Panc1 (cell line): ENCODE results near the gene SMIM36. TPM values are rescaled to one million over a fixed set of nuclear protein-coding genes. Genes with fewer than 3 reads are reported as not detected.

Experiments used
- ATAC-seq: fragments of 200-7000 bp; cut with Tn5 transposase; 2 replicates; pipeline ENCODE4 v1.9.1; 2020; ENCODE audit warnings: mild to moderate bottlenecking, moderate library complexity
- BruUV-seq: library from RNA; stranded (reverse); fragments of 400-500 nt; replicated peaks from 2 replicates; lab custom pipeline; 2021; lab: Mats Ljungman, UMichigan
- CTCF ChIA-PET: fragments of 300-600 bp; sonication (Branson Sonifier 250); formaldehyde crosslinking; loops from one replicate; lab custom pipeline; 2022; ENCODE audit warnings: antibody characterized with exemption; lab: Charles Lee
- POLR2A ChIA-PET: fragments of 300-600 bp; sonication (Branson Sonifier 250); formaldehyde crosslinking; loops from one replicate; lab custom pipeline; 2022; ENCODE audit warnings: antibody characterized with exemption; lab: Charles Lee
- DNase-seq: peaks from one replicate; pipeline ENCODE4 v3.0.0-alpha.2; 2010; ENCODE audit warnings: low read depth, low spot score
- H3K27ac ChIP-seq: 2 replicates; pipeline ENCODE4 v1.5.1; 2011; ENCODE audit warnings: mild to moderate bottlenecking, low read length, inconsistent platforms
- H3K27me3 ChIP-seq: fragments of 200-500 bp; sonication (Bioruptor generic); 2 replicates; pipeline ENCODE4 v1.6.0; 2014; ENCODE audit warnings: low read length, inconsistent platforms; ENCODE audit not compliant: control insufficient read depth, insufficient read depth
- H3K36me3 ChIP-seq: fragments of 200-500 bp; sonication (Bioruptor generic); 2 replicates; pipeline ENCODE4 v1.5.1; 2014; ENCODE audit warnings: inconsistent platforms, mild to moderate bottlenecking, low read length, moderate library complexity; ENCODE audit not compliant: control insufficient read depth, insufficient read depth
- H3K4me1 ChIP-seq: 2 replicates; pipeline ENCODE4 v1.5.1; 2011; ENCODE audit warnings: inconsistent platforms, mild to moderate bottlenecking, low read length, moderate library complexity; ENCODE audit not compliant: control insufficient read depth, insufficient read depth
- H3K4me3 ChIP-seq, 2 experiments: 2 replicates each; pipeline ENCODE4 v1.5.1; 2011 to 2012; ENCODE audit warnings: low read depth in 2 of 2, low read length in 2 of 2, mild to moderate bottlenecking in 2 of 2, inconsistent platforms in 1 of 2, moderate library complexity in 1 of 2
- H3K9me3 ChIP-seq: fragments of 200-500 bp; sonication (Bioruptor generic); 2 replicates; pipeline ENCODE4 v1.5.1; 2014; ENCODE audit warnings: low read depth, mild to moderate bottlenecking, inconsistent platforms, low read length, moderate library complexity; ENCODE audit not compliant: control insufficient read depth, insufficient read depth
- CTCF ChIP-seq: fragments of 450-650 bp; IDR thresholded peaks from 2 replicates; pipeline ENCODE4 v1.5.1; 2017; ENCODE audit warnings: mild to moderate bottlenecking
- POLR2AphosphoS5 ChIP-seq: IDR thresholded peaks from 2 replicates; pipeline ENCODE4 v1.6.1; 2012; ENCODE audit warnings: mild to moderate bottlenecking, low read depth, low read length, moderate library complexity
- SIN3A ChIP-seq: IDR thresholded peaks from 2 replicates; pipeline ENCODE4 v1.6.1; 2012; ENCODE audit warnings: low read depth, mild to moderate bottlenecking, low read length, moderate library complexity, borderline replicate concordance; ENCODE audit not compliant: insufficient read depth
- TCF7L2 ChIP-seq: IDR thresholded peaks from 2 replicates; pipeline ENCODE4 v1.6.1; 2011; ENCODE audit warnings: mild to moderate bottlenecking, low read depth, low read length, inconsistent platforms
- in situ Hi-C: cut with HindIII; loops from 2 replicates; pipeline ENCODE4 v1.10.0; 2016; ENCODE audit warnings: low sequenced_read_pairs, low pct_unique_long_range_greater_than_20kb
- intact Hi-C: fragments of 100-400 bp; cut with micrococcal nuclease; formaldehyde crosslinking; loops from one replicate; pipeline ENCODE4 v1.10.0; 2022; ENCODE audit not compliant: unreplicated experiment
- total RNA-seq: library from RNA; stranded (reverse); gene quantifications from one replicate; pipeline ENCODE4 v1.2.1, GENCODE V29; 2021; ENCODE audit not compliant: unreplicated experiment
- TF ChIP-seq, protein P1 (sequence below), 2 experiments: IDR thresholded peaks; 2 replicates each; pipeline ENCODE4 v1.6.1; 2011 to 2012; ENCODE audit warnings: low read depth in 2 of 2, control low read depth in 1 of 2, low read length in 1 of 2, mild to moderate bottlenecking in 1 of 2, moderate library complexity in 1 of 2; ENCODE audit not compliant: insufficient read depth in 1 of 2

SMIM36 gene
- total RNA-seq, 1 experiment from 2014 or later, result not detected

- Histone ChIP-seq H3K4me1 (no peaks in the 10 kb centered on the region), H3K9me3 (no peaks in the 10 kb centered on the region), H3K27me3 (no peaks in the 10 kb centered on the region; the same call in 1 of the 2 replicates), H3K36me3 (no peaks in the 10 kb centered on the region), H3K4me3 (no peak overlapping the region), H3K27ac (no peak overlapping the region)
- no peak for DNase-seq
- intact Hi-C loops, result no loop called here
- in situ Hi-C loops, result no loop called here
- TF ChIP-seq TCF7L2, result no peak
- TF ChIP-seq, protein P1, sequence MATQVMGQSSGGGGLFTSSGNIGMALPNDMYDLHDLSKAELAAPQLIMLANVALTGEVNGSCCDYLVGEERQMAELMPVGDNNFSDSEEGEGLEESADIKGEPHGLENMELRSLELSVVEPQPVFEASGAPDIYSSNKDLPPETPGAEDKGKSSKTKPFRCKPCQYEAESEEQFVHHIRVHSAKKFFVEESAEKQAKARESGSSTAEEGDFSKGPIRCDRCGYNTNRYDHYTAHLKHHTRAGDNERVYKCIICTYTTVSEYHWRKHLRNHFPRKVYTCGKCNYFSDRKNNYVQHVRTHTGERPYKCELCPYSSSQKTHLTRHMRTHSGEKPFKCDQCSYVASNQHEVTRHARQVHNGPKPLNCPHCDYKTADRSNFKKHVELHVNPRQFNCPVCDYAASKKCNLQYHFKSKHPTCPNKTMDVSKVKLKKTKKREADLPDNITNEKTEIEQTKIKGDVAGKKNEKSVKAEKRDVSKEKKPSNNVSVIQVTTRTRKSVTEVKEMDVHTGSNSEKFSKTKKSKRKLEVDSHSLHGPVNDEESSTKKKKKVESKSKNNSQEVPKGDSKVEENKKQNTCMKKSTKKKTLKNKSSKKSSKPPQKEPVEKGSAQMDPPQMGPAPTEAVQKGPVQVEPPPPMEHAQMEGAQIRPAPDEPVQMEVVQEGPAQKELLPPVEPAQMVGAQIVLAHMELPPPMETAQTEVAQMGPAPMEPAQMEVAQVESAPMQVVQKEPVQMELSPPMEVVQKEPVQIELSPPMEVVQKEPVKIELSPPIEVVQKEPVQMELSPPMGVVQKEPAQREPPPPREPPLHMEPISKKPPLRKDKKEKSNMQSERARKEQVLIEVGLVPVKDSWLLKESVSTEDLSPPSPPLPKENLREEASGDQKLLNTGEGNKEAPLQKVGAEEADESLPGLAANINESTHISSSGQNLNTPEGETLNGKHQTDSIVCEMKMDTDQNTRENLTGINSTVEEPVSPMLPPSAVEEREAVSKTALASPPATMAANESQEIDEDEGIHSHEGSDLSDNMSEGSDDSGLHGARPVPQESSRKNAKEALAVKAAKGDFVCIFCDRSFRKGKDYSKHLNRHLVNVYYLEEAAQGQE (IDR thresholded peaks at IDR 0.05; ENCODE audit: insufficient read depth in 1 of 2, low read depth in 2 of 2, low read length in 1 of 2), result no peak
- no peak for TF ChIP-seq CTCF
- no TSS peak for BruUV-seq
- no peak for ATAC-seq
- ChIA-PET CTCF (no interaction called here), POLR2A (no interaction called here)
These were observed 70.9 kb downstream of the SMIM36 start for GRCh38 chr17:55440391-55440790.

GRCh38 chr17:55437159-55437605, 74.1 kb downstream of the SMIM36 start:
- TF ChIP-seq CTCF (no peak), POLR2AphosphoS5 (no peak), TCF7L2 (no peak), SIN3A (no peak)
- TF ChIP-seq, protein P1 (IDR thresholded peaks at IDR 0.05; ENCODE audit: insufficient read depth in 1 of 2, low read depth in 2 of 2, low read length in 1 of 2), result no peak
- no peaks in the 10 kb centered on the region for H3K36me3 ChIP-seq
- H3K4me1 ChIP-seq, result peaks cover 19% of the 10 kb centered on the region
- DNase-seq, result no peak
- ChIA-PET POLR2A (no interaction called here), CTCF (no interaction called here)
- no peak overlapping the region for H3K4me3 ChIP-seq
- no peak for ATAC-seq
- H3K27me3 ChIP-seq, result no peaks in the 10 kb centered on the region; the same call in 1 of the 2 replicates
- H3K27ac ChIP-seq, result no peak overlapping the region
- intact Hi-C loops, result no loop called here
- H3K9me3 ChIP-seq, result no peaks in the 10 kb centered on the region
- in situ Hi-C loops, result no loop called here
- BruUV-seq, result no TSS peak
